ENCODE data around the gene TBX4. TPM values are rescaled to one million over a fixed set of nuclear protein-coding genes. Genes with fewer than 3 reads are reported as not detected.

The TBX4 gene
- polyA plus RNA-seq, 1 experiment: 0.11 TPM

- POLR2A ChIA-PET: no interaction called here
- peaks cover 5% of the 10 kb centered on the region for H3K27me3 ChIP-seq (ENCODE audit: control insufficient read depth, insufficient read depth, low read length)
- TF ChIP-seq CTCF (IDR thresholded peaks at IDR 0.05; ENCODE audit: low read depth, low read length): no peak
- DNase-seq (ENCODE audit: low read depth, low spot score): no peak
- H3K27ac ChIP-seq (ENCODE audit: low read depth, low read length): no peak overlapping the region
- no peaks in the 10 kb centered on the region for H3K9me3 ChIP-seq (ENCODE audit: control insufficient read depth, insufficient read depth, low read length)
- no peak overlapping the region for H3K4me3 ChIP-seq (ENCODE audit: low read depth, low read length)
- CTCF ChIA-PET: no interaction called here
Measured at GRCh38 chr17:61423967-61424649, 28.1 kb upstream of the TBX4 start.

DNA sequence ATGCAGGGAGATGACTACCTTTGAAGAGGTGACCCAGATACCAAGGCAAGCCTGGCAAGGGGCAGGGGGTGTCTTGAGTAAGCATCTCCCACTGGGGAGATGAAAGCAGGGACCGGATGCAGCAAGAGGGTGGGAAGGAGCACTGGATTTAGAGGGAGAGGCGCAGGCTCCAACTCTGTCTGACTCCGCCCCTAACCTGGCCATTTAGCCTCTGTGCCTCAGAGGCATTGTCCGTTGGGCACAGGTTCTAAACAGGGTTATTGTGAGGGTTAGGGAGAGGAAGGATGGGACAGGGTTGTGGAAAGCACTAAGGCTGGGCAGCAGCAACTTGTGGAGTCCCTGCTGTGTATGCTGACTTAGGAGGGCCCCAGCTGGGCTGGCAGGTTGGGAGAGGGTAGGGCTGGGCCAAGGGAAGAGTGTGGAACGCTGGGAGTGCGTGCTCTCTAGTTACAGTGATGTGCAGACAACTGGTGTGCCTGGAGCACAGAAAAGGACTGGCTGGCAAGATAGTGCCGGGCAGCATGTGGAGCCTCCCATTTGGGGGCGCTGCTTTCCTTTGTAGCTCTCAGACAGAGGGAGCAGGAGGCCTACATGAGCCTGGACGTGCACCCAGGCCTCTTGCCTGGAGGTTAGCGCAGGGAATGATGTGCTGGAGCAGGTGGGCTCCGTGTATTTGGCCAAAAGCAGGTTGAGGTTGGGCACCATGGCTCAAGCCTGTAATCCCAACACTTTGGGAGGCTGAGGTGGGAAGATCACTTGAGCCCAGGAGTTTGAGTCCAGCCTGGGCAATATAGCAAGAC is 26.3 kb upstream of the TBX4 start:
- ChIA-PET CTCF (interaction anchor here (2.0 to 2.2 kb wide), 2 partner anchors 149 to 411 kb away, joined by 8 to 9 read pairs; no protein-coding TSS in a partner anchor), POLR2A (no interaction called here)
- no peak for DNase-seq (ENCODE audit: low read depth, low spot score)
- TF ChIP-seq CTCF (IDR thresholded peaks at IDR 0.05; ENCODE audit: low read depth, low read length): no peak
- H3K4me3 ChIP-seq (ENCODE audit: low read depth, low read length): no peak overlapping the region
- no peaks in the 10 kb centered on the region for H3K9me3 ChIP-seq (ENCODE audit: control insufficient read depth, insufficient read depth, low read length)
- H3K27me3 ChIP-seq (ENCODE audit: control insufficient read depth, insufficient read depth, low read length): peaks cover 5% of the 10 kb centered on the region
- H3K27ac ChIP-seq (ENCODE audit: low read depth, low read length): no peak overlapping the region

DNA sequence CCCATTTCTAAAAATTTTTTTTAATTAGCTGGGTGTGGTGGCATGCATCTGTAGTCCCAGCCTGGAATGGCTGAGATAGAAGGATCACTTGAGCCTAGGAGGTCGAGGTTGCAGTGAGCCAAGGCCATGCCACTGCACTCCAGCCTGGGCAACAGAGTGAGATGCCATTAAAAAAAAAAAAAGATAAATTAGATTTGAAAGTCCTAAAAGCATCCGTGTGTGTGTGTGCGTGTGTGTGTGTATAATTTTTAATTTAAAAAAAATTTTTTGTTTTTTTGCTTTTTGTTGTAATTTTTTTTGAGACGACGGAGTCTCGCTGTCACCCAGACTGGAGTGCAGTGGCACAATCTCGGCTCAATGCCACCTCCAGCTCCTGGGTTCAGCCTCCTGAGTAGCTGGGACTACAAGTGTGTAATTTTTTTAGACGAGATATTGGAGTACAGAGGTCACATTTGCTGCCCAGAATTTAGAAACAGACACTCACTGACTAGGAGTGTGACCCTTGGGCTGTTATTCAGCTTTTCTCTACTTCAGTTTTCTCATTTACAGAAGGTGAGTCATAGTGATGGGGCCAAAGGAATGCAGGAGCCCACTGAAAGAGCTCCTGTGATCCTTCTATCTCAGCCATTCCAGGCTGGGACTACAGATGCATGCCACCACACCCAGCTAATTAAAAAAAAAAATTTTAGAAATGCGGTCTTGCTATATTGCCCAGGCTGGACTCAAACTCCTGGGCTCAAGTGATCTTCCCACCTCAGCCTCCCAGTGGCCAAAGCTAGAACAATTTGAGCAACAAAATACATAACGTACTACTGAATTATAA is 25.5 kb upstream of the TBX4 start:
- CTCF ChIA-PET: interaction anchor here (0.5 to 2.2 kb wide), 6 partner anchors 11 to 410 kb away, joined by 3 to 9 read pairs (median 3); no protein-coding TSS in a partner anchor
- DNase-seq (ENCODE audit: low read depth, low spot score): no peak
- Histone ChIP-seq H3K27ac (ENCODE audit: low read depth, low read length) (no peak overlapping the region), H3K9me3 (ENCODE audit: control insufficient read depth, insufficient read depth, low read length) (no peaks in the 10 kb centered on the region), H3K4me3 (ENCODE audit: low read depth, low read length) (no peak overlapping the region), H3K27me3 (ENCODE audit: control insufficient read depth, insufficient read depth, low read length) (no peaks in the 10 kb centered on the region)
- peak; percentile 21; the same call in 1 of the 2 replicates for TF ChIP-seq CTCF (IDR thresholded peaks at IDR 0.05; ENCODE audit: low read depth, low read length)
- POLR2A ChIA-PET: interaction anchor here (0.6 kb wide), 1 partner anchor 154 kb away, joined by 3 read pairs; no protein-coding TSS in a partner anchor

DNA sequence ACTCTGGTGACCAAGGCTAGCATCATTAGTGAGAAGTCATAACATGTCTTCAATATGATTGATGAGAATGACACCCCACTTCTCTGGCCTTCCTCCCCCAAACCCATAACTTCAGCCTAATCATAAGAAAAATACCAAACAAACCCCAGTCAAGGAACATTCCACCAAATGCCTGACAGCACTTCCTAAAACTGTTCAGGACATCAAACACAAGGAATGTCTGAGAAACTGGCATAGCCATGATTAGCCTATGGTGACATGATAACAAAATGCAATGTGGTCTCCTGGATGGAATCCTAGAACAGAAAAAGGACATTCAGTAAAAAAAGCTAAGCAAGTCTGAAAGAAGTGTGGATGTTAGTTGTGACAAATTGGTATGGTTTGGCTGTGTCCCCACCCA is 24.7 kb upstream of the TBX4 start:
- Histone ChIP-seq H3K27ac (ENCODE audit: low read depth, low read length) (no peak overlapping the region), H3K9me3 (ENCODE audit: control insufficient read depth, insufficient read depth, low read length) (no peaks in the 10 kb centered on the region), H3K4me3 (ENCODE audit: low read depth, low read length) (no peak overlapping the region), H3K27me3 (ENCODE audit: control insufficient read depth, insufficient read depth, low read length) (no peaks in the 10 kb centered on the region)
- POLR2A ChIA-PET: interaction anchor here (0.6 kb wide), 1 partner anchor 153 kb away, joined by 3 read pairs; no protein-coding TSS in a partner anchor
- DNase-seq (ENCODE audit: low read depth, low spot score): no peak
- no peak for TF ChIP-seq CTCF (IDR thresholded peaks at IDR 0.05; ENCODE audit: low read depth, low read length)
- CTCF ChIA-PET: interaction anchor here (0.5 to 2.2 kb wide), 8 partner anchors 10 to 409 kb away, joined by 3 to 9 read pairs (median 3); no protein-coding TSS in a partner anchor
